T-cell (primary cell): ENCODE data around the gene NSRP1. TPM values are rescaled to one million over a fixed set of nuclear protein-coding genes. Genes with fewer than 3 reads are reported as not detected.

Source experiments
- ATAC-seq, 4 experiments: fragments of 200-7000 bp in 3 of 4; fragments of 150-1000 bp in 1 of 4; cut with Tn5 transposase; replicated peaks in 1 of 4; 1 replicate in 3 of 4; 2 replicates in 1 of 4; pipeline ENCODE4 v1.10.0; 2021; ENCODE audit warnings: moderate library complexity in 3 of 4, mild to moderate bottlenecking in 2 of 4, moderate number of reproducible peaks in 1 of 4
- CTCF ChIA-PET, 2 donors: fragments of 300-600 bp; sonication (Branson Sonifier 250); formaldehyde crosslinking; loops; one replicate each; lab custom pipeline; 2022; ENCODE audit warnings: antibody characterized with exemption in 2 of 2; lab: Charles Lee
- POLR2A ChIA-PET, 2 donors: fragments of 300-600 bp; sonication (Branson Sonifier 250); formaldehyde crosslinking; loops; one replicate each; lab custom pipeline; 2022; ENCODE audit warnings: antibody characterized with exemption in 2 of 2; lab: Charles Lee
- DNase-seq, 35 experiments: peaks; one replicate each; pipeline versions ENCODE4 v3.0.0 to v3.0.0-alpha.2; 2013 to 2023
- H3K27ac ChIP-seq: one replicate; pipeline ENCODE4 v1.5.1; 2013; ENCODE audit warnings: low read length
- H3K27me3 ChIP-seq, 2 experiments: replicated peaks in 1 of 2; 1 replicate in 1 of 2; 2 replicates in 1 of 2; pipeline versions ENCODE4 v1.6.1 to v1.7.0; 2013; ENCODE audit warnings: low read length in 1 of 2, mixed read lengths in 1 of 2; ENCODE audit not compliant: control insufficient read depth in 2 of 2, insufficient read depth in 2 of 2; ENCODE audit errors: extremely low read depth in 1 of 2
- H3K36me3 ChIP-seq, 2 donors: 1 replicate in 1 of 2; 2 replicates in 1 of 2; pipeline versions ENCODE4 v1.6.1 to v1.7.0; 2013; ENCODE audit warnings: low read length in 1 of 2; ENCODE audit not compliant: control insufficient read depth in 2 of 2, insufficient read depth in 1 of 2; ENCODE audit errors: extremely low read depth in 1 of 2
- H3K4me1 ChIP-seq, 2 experiments: 1 replicate in 1 of 2; 2 replicates in 1 of 2; pipeline versions ENCODE4 v1.6.1 to v1.7.0; 2013; ENCODE audit warnings: low read length in 2 of 2, mixed read lengths in 1 of 2; ENCODE audit not compliant: insufficient read depth in 2 of 2, control insufficient read depth in 1 of 2; ENCODE audit errors: extremely low read depth in 1 of 2
- H3K4me3 ChIP-seq, 2 donors: 1 replicate in 1 of 2; 2 replicates in 1 of 2; pipeline versions ENCODE4 v1.5.1 to v1.7.0; 2013; ENCODE audit warnings: mild to moderate bottlenecking in 2 of 2, low read length in 1 of 2, moderate library complexity in 1 of 2; ENCODE audit not compliant: control insufficient read depth in 1 of 2; ENCODE audit errors: extremely low read depth in 1 of 2
- H3K9me3 ChIP-seq: 2 replicates; pipeline ENCODE4 v1.7.0; 2013
- H3K27ac Mint-ChIP-seq, 2 donors: one replicate each; pipeline ENCODE4 v1.8.0; 2020 to 2021; ENCODE audit warnings: mild to moderate bottlenecking in 2 of 2, mixed read lengths in 2 of 2
- H3K27me3 Mint-ChIP-seq, 2 donors: one replicate each; pipeline ENCODE4 v1.8.0; 2021 to 2022; ENCODE audit warnings: mixed read lengths in 2 of 2
- H3K36me3 Mint-ChIP-seq: one replicate; pipeline ENCODE4 v1.8.0; 2021; ENCODE audit warnings: mixed read lengths
- H3K4me1 Mint-ChIP-seq, 3 donors: one replicate each; pipeline ENCODE4 v1.8.0; 2020 to 2022; ENCODE audit warnings: mixed read lengths in 3 of 3, mild to moderate bottlenecking in 1 of 3
- H3K4me3 Mint-ChIP-seq, 3 donors: one replicate each; pipeline ENCODE4 v1.8.0; 2020 to 2022; ENCODE audit warnings: mild to moderate bottlenecking in 3 of 3, mixed read lengths in 3 of 3, moderate library complexity in 3 of 3
- H3K9me3 Mint-ChIP-seq, 3 donors: one replicate each; pipeline ENCODE4 v1.8.0; 2020 to 2022; ENCODE audit warnings: mixed read lengths in 3 of 3
- WGBS: methylation state at CpG from one replicate; pipeline ENCODE4 v1.1.5; 2013; ENCODE audit warnings: missing lambda C conversion rate; ENCODE audit not compliant: insufficient coverage; 5-methylcytosine and 5-hydroxymethylcytosine counted together
- total RNA-seq, 35 experiments: library from RNA in 6 of 35; stranded (reverse) in 6 of 35; fragments of 120-200 nt in 1 of 35; gene quantifications; one replicate each; pipeline versions ENCODE4 v1.2.1 to v1.2.4 and lab custom pipeline; 2013 to 2026

The NSRP1 gene
- total RNA-seq, 5 donors from 2014 or later (not counting 1 experiment from before 2014, with no cell fraction given) = 24.6 to 31.9 (median 28.5) TPM

DNA sequence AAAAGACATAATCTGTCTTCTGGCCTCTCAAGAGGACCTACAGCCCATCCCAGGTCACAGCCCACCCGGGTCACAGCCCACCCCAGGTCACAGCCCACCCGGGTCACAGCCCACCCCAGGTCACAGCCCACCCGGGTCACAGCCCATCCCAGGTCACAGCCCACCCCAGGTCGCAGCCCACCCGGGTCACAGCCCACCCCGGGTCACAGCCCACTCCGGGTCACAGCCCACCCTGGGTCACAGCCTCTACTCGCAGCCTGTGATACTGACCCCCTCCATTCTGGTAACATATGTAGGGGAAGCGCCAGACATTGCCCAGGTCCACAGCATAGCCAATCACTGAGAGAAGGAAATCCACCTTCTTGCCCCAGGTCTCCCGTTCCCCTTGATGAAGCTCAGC lies 104.7 kb downstream of the NSRP1 start:
- H3K27ac ChIP-seq = no peak overlapping the region
- H3K27me3 ChIP-seq = peaks cover 0 to 7% of the 10 kb centered on the region in 2 experiments
- H3K4me1 ChIP-seq = no peaks in the 10 kb centered on the region
- H3K27ac Mint-ChIP-seq = no peak overlapping the region
- POLR2A ChIA-PET = no interaction called here
- peaks cover 4 to 9% of the 10 kb centered on the region in 2 donors for H3K27me3 Mint-ChIP-seq
- H3K9me3 Mint-ChIP-seq = no peaks in the 10 kb centered on the region
- no peak overlapping the region for H3K4me3 Mint-ChIP-seq
- ATAC-seq (no peak), DNase-seq (no peak)
- H3K4me1 Mint-ChIP-seq = no peaks in the 10 kb centered on the region
- no peaks in the 10 kb centered on the region for H3K36me3 ChIP-seq
- H3K4me3 ChIP-seq = no peak overlapping the region
- WGBS = 92% methylated on average over 2 of the region's 10 CpGs
- CTCF ChIA-PET = interaction anchor here in 1 of 2 donors (0.7 kb wide), 1 partner anchor 30 kb away, joined by 5 read pairs; no protein-coding TSS in a partner anchor
- no peaks in the 10 kb centered on the region for H3K9me3 ChIP-seq
- H3K36me3 Mint-ChIP-seq = no peaks in the 10 kb centered on the region

GRCh38 chr17:30222251-30222650 lies 105.6 kb downstream of the NSRP1 start:
- Histone ChIP-seq H3K4me1 (no peaks in the 10 kb centered on the region), H3K27me3 (peaks cover 0 to 11% of the 10 kb centered on the region in 2 experiments), H3K9me3 (no peaks in the 10 kb centered on the region), H3K27ac (no peak overlapping the region), H3K4me3 (no peak overlapping the region), H3K36me3 (no peaks in the 10 kb centered on the region)
- H3K27me3 Mint-ChIP-seq = peaks cover 7 to 9% of the 10 kb centered on the region in 2 donors
- POLR2A ChIA-PET = no interaction called here
- ATAC-seq (no peak), DNase-seq (no peak)
- 80% methylated on average over 2 of the region's 4 CpGs for WGBS
- no peak overlapping the region for H3K27ac Mint-ChIP-seq
- no peaks in the 10 kb centered on the region for H3K9me3 Mint-ChIP-seq
- CTCF ChIA-PET = no interaction called here
- H3K36me3 Mint-ChIP-seq = no peaks in the 10 kb centered on the region
- H3K4me1 Mint-ChIP-seq = no peaks in the 10 kb centered on the region
- H3K4me3 Mint-ChIP-seq = no peak overlapping the region

DNA sequence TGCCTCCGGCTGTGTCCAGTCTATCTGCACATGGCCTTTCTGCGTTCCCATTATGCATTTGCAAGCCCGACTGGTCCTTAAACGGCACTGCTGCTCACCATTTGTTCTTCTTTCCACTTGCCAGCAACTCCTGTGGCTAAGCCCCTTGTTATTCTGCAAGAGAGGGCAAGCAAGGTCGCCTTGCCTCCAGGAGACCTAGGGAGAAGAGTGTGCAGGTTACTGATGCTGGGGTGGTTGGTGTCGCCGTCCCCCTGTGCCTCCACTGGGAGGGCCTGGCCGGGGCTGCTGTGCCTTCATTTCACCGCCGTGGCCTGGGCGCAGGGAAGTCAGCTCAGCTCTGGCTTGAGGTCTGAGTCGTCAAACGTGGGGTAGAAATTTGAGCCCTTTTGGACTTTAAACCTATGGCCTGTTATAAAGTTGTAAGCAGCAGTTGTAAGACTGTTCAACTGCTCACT lies 106.1 kb downstream of the NSRP1 start:
- ATAC-seq (no peak), DNase-seq (no peak)
- Mint-ChIP-seq H3K36me3 (no peaks in the 10 kb centered on the region), H3K9me3 (no peaks in the 10 kb centered on the region), H3K27ac (no peak overlapping the region), H3K27me3 (peaks cover 7 to 9% of the 10 kb centered on the region in 2 donors), H3K4me1 (no peaks in the 10 kb centered on the region), H3K4me3 (no peak overlapping the region)
- ChIA-PET CTCF (no interaction called here), POLR2A (interaction anchor here in 1 of 2 donors (0.6 kb wide), 1 partner anchor 94 kb away, joined by 8 read pairs; no protein-coding TSS in a partner anchor)
- H3K4me1 ChIP-seq = no peaks in the 10 kb centered on the region
- peaks cover 0 to 10% of the 10 kb centered on the region in 2 experiments for H3K27me3 ChIP-seq
- H3K36me3 ChIP-seq = no peaks in the 10 kb centered on the region
- no peak overlapping the region for H3K4me3 ChIP-seq
- no peaks in the 10 kb centered on the region for H3K9me3 ChIP-seq
- H3K27ac ChIP-seq = no peak overlapping the region
- WGBS = 85% methylated on average over 6 of the region's 13 CpGs

DNA sequence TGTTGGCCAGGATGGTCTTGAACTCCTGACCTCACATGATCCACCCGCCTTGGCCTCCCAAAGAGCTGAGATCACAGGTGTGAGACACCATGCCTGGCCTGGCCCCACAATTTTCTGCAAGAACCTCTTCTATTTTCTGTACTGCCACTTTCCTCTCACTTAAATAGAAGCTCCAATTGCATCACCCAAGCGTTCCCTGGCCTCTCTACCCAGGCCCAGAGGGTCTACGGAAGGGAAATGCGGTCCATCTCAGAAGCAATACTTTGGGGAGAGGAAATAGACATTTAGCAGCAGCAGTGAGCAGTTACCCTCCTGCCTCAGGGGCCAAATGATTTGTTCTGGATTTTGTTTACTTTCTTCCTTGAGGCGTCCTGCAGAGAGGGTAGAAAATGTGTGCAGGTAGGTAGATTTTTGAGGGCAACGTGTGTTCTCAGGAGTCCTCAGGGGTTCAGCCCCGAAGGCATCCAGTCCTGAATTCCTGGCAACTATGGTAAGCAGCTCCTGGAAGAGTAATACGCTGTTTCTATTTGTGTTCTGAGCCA lies 107.9 kb downstream of the NSRP1 start:
- DNase-seq = no peak
- Histone ChIP-seq H3K9me3 (no peaks in the 10 kb centered on the region), H3K27me3 (peaks cover 0 to 15% of the 10 kb centered on the region in 2 experiments), H3K27ac (no peak overlapping the region), H3K4me1 (no peaks in the 10 kb centered on the region), H3K4me3 (no peak overlapping the region), H3K36me3 (no peaks in the 10 kb centered on the region)
- peaks cover 9 to 16% of the 10 kb centered on the region in 2 donors for H3K27me3 Mint-ChIP-seq
- POLR2A ChIA-PET = no interaction called here
- H3K4me1 Mint-ChIP-seq = no peaks in the 10 kb centered on the region
- no peaks in the 10 kb centered on the region for H3K36me3 Mint-ChIP-seq
- no peak for ATAC-seq
- WGBS = 80% methylated on average over 5 of the region's 8 CpGs
- CTCF ChIA-PET = no interaction called here
- H3K4me3 Mint-ChIP-seq = no peak overlapping the region
- no peaks in the 10 kb centered on the region for H3K9me3 Mint-ChIP-seq
- H3K27ac Mint-ChIP-seq = no peak overlapping the region

DNA sequence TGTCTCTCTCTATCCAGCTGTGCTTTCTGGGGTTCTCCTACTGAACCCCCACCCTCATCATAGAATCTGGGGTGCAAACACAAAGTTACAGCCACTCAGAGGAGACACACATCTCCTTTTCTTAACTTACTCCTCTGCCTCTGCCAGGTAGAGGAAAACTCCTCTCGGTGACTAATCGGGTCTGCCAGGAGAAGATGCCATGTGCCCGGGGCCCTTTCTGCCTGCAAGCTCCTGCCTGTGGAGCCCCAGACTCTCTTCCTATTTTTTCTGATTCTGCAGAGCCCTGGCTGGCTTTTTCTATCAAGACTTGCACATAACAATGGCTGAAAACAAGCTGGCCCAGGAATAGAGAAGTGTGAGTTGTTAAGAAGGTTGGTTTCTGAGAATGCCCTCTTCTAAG lies 108.5 kb downstream of the NSRP1 start:
- no peak overlapping the region for H3K4me3 ChIP-seq
- H3K36me3 ChIP-seq = no peaks in the 10 kb centered on the region
- no peaks in the 10 kb centered on the region for H3K9me3 Mint-ChIP-seq
- CTCF ChIA-PET = no interaction called here
- no peak overlapping the region for H3K27ac ChIP-seq
- H3K27me3 Mint-ChIP-seq = peaks cover 9 to 17% of the 10 kb centered on the region in 2 donors
- DNase-seq (no peak), ATAC-seq (no peak)
- no peaks in the 10 kb centered on the region for H3K4me1 ChIP-seq
- H3K4me1 Mint-ChIP-seq = no peaks in the 10 kb centered on the region
- no peak overlapping the region for H3K4me3 Mint-ChIP-seq
- H3K9me3 ChIP-seq = no peaks in the 10 kb centered on the region
- POLR2A ChIA-PET = no interaction called here
- no peak overlapping the region for H3K27ac Mint-ChIP-seq
- peaks cover 0 to 15% of the 10 kb centered on the region in 2 experiments for H3K27me3 ChIP-seq
- 100% methylated on average over 1 of the region's 3 CpGs for WGBS
- no peaks in the 10 kb centered on the region for H3K36me3 Mint-ChIP-seq

- ATAC-seq = no peak
- H3K4me3 Mint-ChIP-seq = no peak overlapping the region
- Histone ChIP-seq H3K36me3 (no peaks in the 10 kb centered on the region), H3K27me3 (peaks cover 0 to 18% of the 10 kb centered on the region in 2 experiments), H3K9me3 (no peaks in the 10 kb centered on the region), H3K4me3 (no peak overlapping the region), H3K27ac (no peak overlapping the region), H3K4me1 (no peaks in the 10 kb centered on the region)
- POLR2A ChIA-PET = no interaction called here
- H3K4me1 Mint-ChIP-seq = no peaks in the 10 kb centered on the region
- peaks cover 16 to 23% of the 10 kb centered on the region in 2 donors for H3K27me3 Mint-ChIP-seq
- whole genome bisulfite sequencing = 87% methylated on average over 12 of the region's 15 CpGs
- no peak overlapping the region for H3K27ac Mint-ChIP-seq
- DNase-seq = no peak
- CTCF ChIA-PET = no interaction called here
- no peaks in the 10 kb centered on the region for H3K9me3 Mint-ChIP-seq
- no peaks in the 10 kb centered on the region for H3K36me3 Mint-ChIP-seq
Observed at GRCh38 chr17:30225919-30226553, 109.4 kb downstream of the NSRP1 start.
